PC-9 (cell line): Measurements from ENCODE around the gene ZNF407. TPM values are rescaled to one million over a fixed set of nuclear protein-coding genes. Genes with fewer than 3 reads are reported as not detected.

ENCODE experiments used
- BruUV-seq: library from RNA; stranded (reverse); fragments of 400-500 nt; replicated peaks from 2 replicates; lab custom pipeline; 2021; lab: Mats Ljungman, UMichigan
- CTCF ChIA-PET: fragments of 300-600 bp; sonication (Branson Sonifier 250); formaldehyde crosslinking; loops from one replicate; lab custom pipeline; 2022; ENCODE audit warnings: antibody characterized with exemption; lab: Charles Lee
- POLR2A ChIA-PET: fragments of 300-600 bp; sonication (Branson Sonifier 250); formaldehyde crosslinking; loops from one replicate; lab custom pipeline; 2022; ENCODE audit warnings: antibody characterized with exemption; ENCODE audit not compliant: unreplicated experiment; lab: Charles Lee
- DNase-seq, 2 experiments: peaks; one replicate each; pipeline versions ENCODE4 v3.0.0 to v3.0.0-alpha.2; 2015 to 2022; ENCODE audit warnings: mixed read lengths in 1 of 2
- H2AFZ ChIP-seq: fragments of 200-600 bp; sonication (generic); 2 replicates; pipeline ENCODE4 v1.8.1; 2017; ENCODE audit warnings: antibody characterized with exemption
- H3F3A ChIP-seq: fragments of 200-600 bp; sonication (generic); 2 replicates; pipeline ENCODE4 v1.8.1; 2017; ENCODE audit warnings: antibody characterized with exemption, mild to moderate bottlenecking, low read depth; ENCODE audit not compliant: insufficient read depth
- H3K27ac ChIP-seq: fragments of 200-600 bp; sonication (generic); 2 replicates; pipeline ENCODE4 v1.6.1; 2016; ENCODE audit warnings: mixed run types
- H3K27me3 ChIP-seq: fragments of 200-600 bp; sonication (generic); 2 replicates; pipeline ENCODE4 v1.6.1; 2016; ENCODE audit warnings: low read depth, mixed run types; ENCODE audit not compliant: insufficient read depth
- H3K36me3 ChIP-seq: fragments of 200-600 bp; sonication (generic); 2 replicates; pipeline ENCODE4 v1.6.1; 2016; ENCODE audit warnings: low read depth, mixed run types
- H3K4me1 ChIP-seq: fragments of 200-600 bp; sonication (generic); replicated peaks from 2 replicates; pipeline ENCODE4 v1.6.1; 2016; ENCODE audit warnings: mixed run types; ENCODE audit not compliant: insufficient read depth
- H3K4me2 ChIP-seq: fragments of 200-600 bp; sonication (generic); 2 replicates; pipeline ENCODE4 v1.6.1; 2017; ENCODE audit warnings: mixed run types
- H3K4me3 ChIP-seq: fragments of 200-600 bp; sonication (generic); 2 replicates; pipeline ENCODE4 v1.6.1; 2016; ENCODE audit warnings: mixed run types
- H3K79me2 ChIP-seq: fragments of 200-600 bp; sonication (generic); 2 replicates; pipeline ENCODE4 v1.6.1; 2017; ENCODE audit warnings: low read depth, mixed run types
- H3K9me2 ChIP-seq: fragments of 200-600 bp; sonication (generic); 2 replicates; pipeline ENCODE4 v1.8.1; 2017; ENCODE audit warnings: mild to moderate bottlenecking; ENCODE audit not compliant: insufficient read depth
- H3K9me3 ChIP-seq: fragments of 200-600 bp; sonication (generic); 2 replicates; pipeline ENCODE4 v1.8.1; 2016; ENCODE audit warnings: low read depth; ENCODE audit not compliant: insufficient read depth
- H4K20me1 ChIP-seq: fragments of 200-600 bp; sonication (generic); 2 replicates; pipeline ENCODE4 v1.8.1; 2017; ENCODE audit not compliant: insufficient read depth
- CTCF ChIP-seq: fragments of 200-600 bp; sonication (generic); conservative IDR thresholded peaks from 2 replicates; pipeline ENCODE4 v1.6.1; 2017; ENCODE audit warnings: mixed run types, antibody characterized with exemption, mild to moderate bottlenecking, moderate library complexity
- EZH2 ChIP-seq: fragments of 200-600 bp; sonication (generic); IDR thresholded peaks from 2 replicates; pipeline ENCODE4 v1.8.0; 2017; ENCODE audit warnings: antibody characterized with exemption, low read depth
- intact Hi-C: fragments of 100-400 bp; cut with micrococcal nuclease; formaldehyde crosslinking; loops from one replicate; pipeline ENCODE4 v1.10.0; 2022; ENCODE audit not compliant: unreplicated experiment
- total RNA-seq: library from RNA; stranded (reverse); gene quantifications from 2 replicates; pipeline ENCODE4 v1.2.3, GENCODE V29; 2021

Gene ZNF407
- total RNA-seq, 1 experiment from 2014 or later: 13.4 TPM

- no peaks in the 10 kb centered on the region for H3K27me3 ChIP-seq
- CTCF ChIA-PET: no interaction called here
- H3K4me3 ChIP-seq: no peak overlapping the region
- POLR2A ChIA-PET: no interaction called here
- no TSS peak for BruUV-seq
- no peak for DNase-seq
- H3K79me2 ChIP-seq: no peaks in the 10 kb centered on the region
- no peak overlapping the region for H3K4me2 ChIP-seq
- no peaks in the 10 kb centered on the region for H3K4me1 ChIP-seq
- H3K9me3 ChIP-seq: peaks cover 3% of the 10 kb centered on the region; the same call in 1 of the 2 replicates
- H3F3A ChIP-seq: 0 out of 2 replicates have a peak, but pooled peaks cover 3% of the 10 kb centered on the region
- no peak overlapping the region for H3K27ac ChIP-seq
- intact Hi-C loops: no loop called here
- H3K36me3 ChIP-seq: no peaks in the 10 kb centered on the region
- TF ChIP-seq EZH2 (no peak), CTCF (no peak)
- H4K20me1 ChIP-seq: no peaks in the 10 kb centered on the region
- peaks cover 4% of the 10 kb centered on the region; the same call in 1 of the 2 replicates for H3K9me2 ChIP-seq
- no peak overlapping the region for H2AFZ ChIP-seq
Observed at GRCh38 chr18:74775239-74775638, 177.6 kb downstream of the ZNF407 start.

- ChIA-PET POLR2A (no interaction called here), CTCF (interaction anchor here (0.6 kb wide), 1 partner anchor 125 kb away, joined by 3 read pairs; no protein-coding TSS in a partner anchor)
- Histone ChIP-seq H3K79me2 (no peaks in the 10 kb centered on the region), H3K27me3 (no peaks in the 10 kb centered on the region), H3F3A (0 out of 2 replicates have a peak, but pooled peaks cover 3% of the 10 kb centered on the region), H3K9me3 (peaks cover 3% of the 10 kb centered on the region; the same call in 1 of the 2 replicates), H3K4me2 (no peak overlapping the region), H3K4me3 (no peak overlapping the region), H3K27ac (no peak overlapping the region), H3K36me3 (no peaks in the 10 kb centered on the region), H2AFZ (no peak overlapping the region), H3K9me2 (peaks cover 4% of the 10 kb centered on the region; the same call in 1 of the 2 replicates), H3K4me1 (no peaks in the 10 kb centered on the region), H4K20me1 (no peaks in the 10 kb centered on the region)
- TF ChIP-seq CTCF (no peak), EZH2 (no peak)
- intact Hi-C loops: no loop called here
- DNase-seq: peak in 1 of 2 experiments; percentile 43
- no TSS peak for BruUV-seq
Observed at GRCh38 chr18:74778191-74778847, 180.6 kb downstream of the ZNF407 start.

GRCh38 chr18:74784752-74785151, 187.1 kb downstream of the ZNF407 start:
- DNase-seq: no peak
- H3K9me3 ChIP-seq: peaks cover 3% of the 10 kb centered on the region; the same call in 1 of the 2 replicates
- TF ChIP-seq CTCF (no peak), EZH2 (no peak)
- H3K4me2 ChIP-seq: no peak overlapping the region
- no TSS peak for BruUV-seq
- no peaks in the 10 kb centered on the region for H3K27me3 ChIP-seq
- H3K9me2 ChIP-seq: no peaks in the 10 kb centered on the region; the same call in 1 of the 2 replicates
- ChIA-PET CTCF (no interaction called here), POLR2A (no interaction called here)
- H3F3A ChIP-seq: 0 out of 2 replicates have a peak, but pooled peaks cover 3% of the 10 kb centered on the region
- H3K36me3 ChIP-seq: no peaks in the 10 kb centered on the region
- no peaks in the 10 kb centered on the region for H3K79me2 ChIP-seq
- no peak overlapping the region for H3K4me3 ChIP-seq
- intact Hi-C loops: no loop called here
- H4K20me1 ChIP-seq: no peaks in the 10 kb centered on the region
- no peak overlapping the region for H3K27ac ChIP-seq
- H3K4me1 ChIP-seq: no peaks in the 10 kb centered on the region
- no peak overlapping the region for H2AFZ ChIP-seq
